Measurements from ENCODE around the gene SCARF2.

DNA sequence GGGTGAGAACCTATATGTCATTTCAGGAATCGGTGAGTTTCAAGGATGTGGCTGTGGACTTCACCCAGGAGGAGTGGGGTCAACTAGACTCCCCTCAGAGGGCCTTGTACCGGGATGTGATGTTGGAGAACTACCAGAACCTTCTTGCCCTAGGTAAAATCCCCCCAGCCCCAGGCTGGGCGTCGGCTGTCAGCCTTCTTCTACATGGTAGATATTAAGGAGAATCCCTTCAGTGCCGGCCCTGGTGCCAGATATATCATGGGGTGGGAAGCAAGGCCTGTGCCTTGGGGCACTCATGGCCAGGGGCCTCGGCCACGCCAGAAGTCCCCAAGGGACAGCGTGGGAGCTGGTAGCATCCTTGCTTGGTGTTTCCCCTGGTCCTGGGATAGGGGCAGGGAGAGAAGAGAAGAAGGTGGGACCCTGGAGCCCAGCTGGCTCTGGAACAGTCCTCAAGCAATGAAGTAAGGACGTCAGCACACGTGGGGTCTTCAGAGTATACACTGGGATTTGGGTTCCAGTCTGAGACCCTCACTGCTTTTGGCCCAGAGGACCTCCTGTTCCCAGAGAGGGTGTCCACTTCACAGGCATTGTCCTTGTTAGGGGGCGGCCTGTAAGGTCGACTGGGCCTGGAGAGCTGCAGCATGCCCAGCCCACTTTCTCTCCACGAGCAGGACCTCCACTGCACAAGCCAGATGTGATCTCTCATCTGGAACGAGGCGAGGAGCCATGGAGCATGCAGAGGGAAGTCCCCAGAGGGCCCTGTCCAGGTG, 36.8 kb downstream of the SCARF2 start:
- TF ChIP-seq, protein P1, sequence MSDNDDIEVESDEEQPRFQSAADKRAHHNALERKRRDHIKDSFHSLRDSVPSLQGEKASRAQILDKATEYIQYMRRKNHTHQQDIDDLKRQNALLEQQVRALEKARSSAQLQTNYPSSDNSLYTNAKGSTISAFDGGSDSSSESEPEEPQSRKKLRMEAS (CRISPR knock-in tag; IDR thresholded peaks at IDR 0.05): no peak
- TF ChIP-seq, protein P2, sequence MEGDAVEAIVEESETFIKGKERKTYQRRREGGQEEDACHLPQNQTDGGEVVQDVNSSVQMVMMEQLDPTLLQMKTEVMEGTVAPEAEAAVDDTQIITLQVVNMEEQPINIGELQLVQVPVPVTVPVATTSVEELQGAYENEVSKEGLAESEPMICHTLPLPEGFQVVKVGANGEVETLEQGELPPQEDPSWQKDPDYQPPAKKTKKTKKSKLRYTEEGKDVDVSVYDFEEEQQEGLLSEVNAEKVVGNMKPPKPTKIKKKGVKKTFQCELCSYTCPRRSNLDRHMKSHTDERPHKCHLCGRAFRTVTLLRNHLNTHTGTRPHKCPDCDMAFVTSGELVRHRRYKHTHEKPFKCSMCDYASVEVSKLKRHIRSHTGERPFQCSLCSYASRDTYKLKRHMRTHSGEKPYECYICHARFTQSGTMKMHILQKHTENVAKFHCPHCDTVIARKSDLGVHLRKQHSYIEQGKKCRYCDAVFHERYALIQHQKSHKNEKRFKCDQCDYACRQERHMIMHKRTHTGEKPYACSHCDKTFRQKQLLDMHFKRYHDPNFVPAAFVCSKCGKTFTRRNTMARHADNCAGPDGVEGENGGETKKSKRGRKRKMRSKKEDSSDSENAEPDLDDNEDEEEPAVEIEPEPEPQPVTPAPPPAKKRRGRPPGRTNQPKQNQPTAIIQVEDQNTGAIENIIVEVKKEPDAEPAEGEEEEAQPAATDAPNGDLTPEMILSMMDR (IDR thresholded peaks at IDR 0.05): no peak
- TF ChIP-seq MXD4 (CRISPR knock-in tag; IDR thresholded peaks at IDR 0.05; ENCODE audit: borderline replicate concordance) (no peak), FOXJ3 (CRISPR knock-in tag; IDR thresholded peaks at IDR 0.05; ENCODE audit: borderline replicate concordance) (no peak), TEAD4 (CRISPR knock-in tag; IDR thresholded peaks at IDR 0.05) (no peak), ZNF138 (CRISPR knock-in tag; conservative IDR thresholded peaks at IDR 0.05) (no peak), ETV6 (CRISPR knock-in tag; IDR thresholded peaks at IDR 0.05) (no peak), RELA (CRISPR knock-in tag; IDR thresholded peaks at IDR 0.05; ENCODE audit: borderline replicate concordance) (no peak), EMX1 (CRISPR knock-in tag; IDR thresholded peaks at IDR 0.05) (no peak)
- TF ChIP-seq, protein P3, sequence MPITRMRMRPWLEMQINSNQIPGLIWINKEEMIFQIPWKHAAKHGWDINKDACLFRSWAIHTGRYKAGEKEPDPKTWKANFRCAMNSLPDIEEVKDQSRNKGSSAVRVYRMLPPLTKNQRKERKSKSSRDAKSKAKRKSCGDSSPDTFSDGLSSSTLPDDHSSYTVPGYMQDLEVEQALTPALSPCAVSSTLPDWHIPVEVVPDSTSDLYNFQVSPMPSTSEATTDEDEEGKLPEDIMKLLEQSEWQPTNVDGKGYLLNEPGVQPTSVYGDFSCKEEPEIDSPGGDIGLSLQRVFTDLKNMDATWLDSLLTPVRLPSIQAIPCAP (CRISPR knock-in tag; IDR thresholded peaks at IDR 0.05): no peak
- TF ChIP-seq, protein P4, sequence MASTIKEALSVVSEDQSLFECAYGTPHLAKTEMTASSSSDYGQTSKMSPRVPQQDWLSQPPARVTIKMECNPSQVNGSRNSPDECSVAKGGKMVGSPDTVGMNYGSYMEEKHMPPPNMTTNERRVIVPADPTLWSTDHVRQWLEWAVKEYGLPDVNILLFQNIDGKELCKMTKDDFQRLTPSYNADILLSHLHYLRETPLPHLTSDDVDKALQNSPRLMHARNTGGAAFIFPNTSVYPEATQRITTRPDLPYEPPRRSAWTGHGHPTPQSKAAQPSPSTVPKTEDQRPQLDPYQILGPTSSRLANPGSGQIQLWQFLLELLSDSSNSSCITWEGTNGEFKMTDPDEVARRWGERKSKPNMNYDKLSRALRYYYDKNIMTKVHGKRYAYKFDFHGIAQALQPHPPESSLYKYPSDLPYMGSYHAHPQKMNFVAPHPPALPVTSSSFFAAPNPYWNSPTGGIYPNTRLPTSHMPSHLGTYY (CRISPR knock-in tag; IDR thresholded peaks at IDR 0.05): no peak
- TF ChIP-seq, protein P5, sequence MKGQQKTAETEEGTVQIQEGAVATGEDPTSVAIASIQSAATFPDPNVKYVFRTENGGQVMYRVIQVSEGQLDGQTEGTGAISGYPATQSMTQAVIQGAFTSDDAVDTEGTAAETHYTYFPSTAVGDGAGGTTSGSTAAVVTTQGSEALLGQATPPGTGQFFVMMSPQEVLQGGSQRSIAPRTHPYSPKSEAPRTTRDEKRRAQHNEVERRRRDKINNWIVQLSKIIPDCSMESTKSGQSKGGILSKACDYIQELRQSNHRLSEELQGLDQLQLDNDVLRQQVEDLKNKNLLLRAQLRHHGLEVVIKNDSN (CRISPR knock-in tag; IDR thresholded peaks at IDR 0.05): no peak

Measured in WTC11 (cell line).